GM10248 (cell line): ENCODE data around the gene RBM42.

ENCODE experiments used
- CTCF ChIA-PET: fragments of 300-600 bp; sonication (Branson Sonifier 250); formaldehyde crosslinking; extraction: SDS; loops from one replicate; lab custom pipeline; 2021; ENCODE audit warnings: antibody characterized with exemption; lab: Yijun Ruan, JAX
- POLR2A ChIA-PET: fragments of 350-650 bp; sonication (Branson Sonifier 250); formaldehyde crosslinking; extraction: SDS; loops from one replicate; lab custom pipeline; 2020; ENCODE audit warnings: antibody characterized with exemption; lab: Yijun Ruan, JAX
- DNase-seq: peaks from one replicate; pipeline ENCODE4 v3.0.0; 2012; ENCODE audit errors: extremely low spot score
- CTCF ChIP-seq: IDR thresholded peaks from 2 replicates; pipeline ENCODE4 v1.5.1; 2012; ENCODE audit warnings: mild to moderate bottlenecking, low read depth; ENCODE audit errors: extremely low read depth, missing control alignments, control extremely low read depth

RBM42 gene

GRCh38 chr19:35619290-35619923 lies 9.4 kb upstream of the RBM42 start:
- no peak for DNase-seq
- TF ChIP-seq CTCF, result no peak
- POLR2A ChIA-PET, result no interaction called here
- CTCF ChIA-PET, result interaction anchor here (1.2 kb wide), 1 partner anchor 11 kb away, joined by 3 read pairs; no protein-coding TSS in a partner anchor

DNA sequence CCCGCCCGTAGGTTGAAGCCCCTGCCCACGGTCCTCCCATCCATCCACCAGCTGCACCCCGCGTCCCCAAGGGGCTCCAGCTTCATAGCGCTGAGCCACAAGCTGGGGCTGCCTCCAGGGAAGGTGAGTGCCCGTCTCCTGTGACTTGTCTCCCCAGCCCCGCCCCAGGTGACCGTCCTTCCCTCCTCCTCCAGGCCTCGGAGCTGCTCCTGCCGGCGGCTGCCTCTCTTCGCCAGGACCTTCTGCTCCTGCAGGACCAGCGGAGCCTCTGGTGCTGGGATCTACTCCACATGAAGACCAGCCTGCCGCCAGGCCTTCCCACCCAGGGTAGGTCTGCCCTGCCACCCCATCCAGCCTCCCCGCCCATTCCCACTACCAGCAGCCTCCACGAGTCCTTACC lies 8.8 kb upstream of the RBM42 start:
- no peak for TF ChIP-seq CTCF
- ChIA-PET POLR2A (no interaction called here), CTCF (interaction anchor here (1.2 kb wide), 1 partner anchor 12 kb away, joined by 3 read pairs; no protein-coding TSS in a partner anchor)
- no peak for DNase-seq

DNA sequence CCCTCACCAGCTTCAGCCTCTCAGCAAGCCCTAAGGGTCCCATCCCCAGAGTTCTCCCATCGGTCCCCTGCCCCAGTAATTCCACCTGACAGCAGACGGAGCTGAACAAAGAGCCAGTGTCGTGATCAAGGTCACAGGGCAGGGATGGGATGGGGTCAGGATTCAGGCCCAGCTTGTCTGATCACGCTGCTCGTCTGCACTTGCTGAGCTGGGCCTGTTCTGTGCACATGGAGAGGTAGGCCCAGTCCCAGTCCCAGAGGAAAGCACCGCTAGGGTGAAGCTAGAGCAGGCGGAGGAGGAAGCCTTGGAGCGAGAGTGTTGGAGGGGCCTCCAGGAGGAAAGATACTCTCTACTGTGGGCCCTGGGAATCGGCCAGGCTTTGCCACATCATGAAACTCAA lies 7.1 kb upstream of the RBM42 start:
- CTCF ChIA-PET, result interaction anchor here (0.9 to 3.1 kb wide), 3 partner anchors 9 to 73 kb away, joined by 3 to 9 read pairs (median 6); partner anchors contain the start of gene HAUS5
- no peak for DNase-seq
- POLR2A ChIA-PET, result no interaction called here
- no peak for TF ChIP-seq CTCF

DNA sequence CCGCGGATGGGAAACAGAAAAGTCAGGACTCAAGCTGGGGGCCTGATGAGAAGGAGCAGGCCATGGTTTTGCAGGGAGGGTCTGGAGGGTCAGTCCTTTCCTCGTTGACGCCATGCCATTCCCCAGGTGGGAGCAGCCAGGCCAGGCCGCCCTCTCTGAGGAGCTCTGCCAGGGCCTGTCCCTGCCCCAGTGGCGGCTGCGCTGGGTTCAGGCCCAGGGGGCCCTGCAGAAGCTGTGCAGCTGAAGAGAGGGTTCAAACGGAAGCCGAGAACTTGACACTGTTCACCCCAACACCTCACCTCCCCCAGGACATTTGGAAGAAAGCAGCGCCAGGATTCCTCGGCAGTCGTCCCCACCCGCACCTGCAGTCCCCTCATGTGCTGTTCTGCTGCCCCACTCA lies 6.1 kb upstream of the RBM42 start:
- no peak for TF ChIP-seq CTCF
- DNase-seq, result no peak
- CTCF ChIA-PET, result interaction anchor here (2.1 to 3.1 kb wide), 2 partner anchors 10 to 74 kb away, joined by 6 to 9 read pairs; partner anchors contain the start of gene HAUS5
- POLR2A ChIA-PET, result no interaction called here

DNA sequence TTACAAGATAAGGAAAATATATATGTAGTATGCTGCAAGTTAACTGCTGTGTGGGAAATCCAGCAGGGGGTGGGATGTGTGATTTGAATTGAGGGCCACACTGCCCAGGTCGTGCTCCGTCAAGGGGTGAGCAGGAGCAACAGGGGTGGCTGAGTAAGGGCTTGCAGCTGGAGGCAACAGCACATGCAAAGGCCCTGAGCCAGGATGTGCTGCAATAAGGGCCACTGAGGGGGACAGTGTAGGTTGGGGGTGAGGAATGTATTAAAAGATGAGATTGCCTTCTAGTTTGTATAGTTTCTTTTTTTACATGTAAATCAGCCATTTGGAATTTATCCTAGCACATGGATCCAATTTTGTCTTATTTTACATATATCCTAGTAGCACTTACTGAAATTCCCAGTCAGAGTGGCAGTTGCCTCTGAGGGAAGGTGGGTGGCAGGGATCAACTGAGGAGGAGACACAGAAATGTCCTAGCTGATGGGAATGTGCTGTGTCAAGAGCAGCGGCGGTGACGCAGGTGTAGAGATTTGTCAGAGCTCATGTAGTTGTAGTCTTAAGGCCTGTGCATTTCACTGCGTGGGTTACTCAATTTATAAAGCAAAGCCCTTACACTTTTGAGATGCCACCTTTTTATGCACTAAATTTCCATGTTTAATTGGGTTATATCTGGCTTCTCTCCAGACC lies 5.4 kb upstream of the RBM42 start:
- no peak for TF ChIP-seq CTCF
- ChIA-PET POLR2A (interaction anchor here (0.7 kb wide), 1 partner anchor 15 kb away, joined by 6 read pairs; no protein-coding TSS in a partner anchor), CTCF (interaction anchor here (1.1 to 3.1 kb wide), 4 partner anchors 8 to 75 kb away, joined by 3 to 9 read pairs (median 5); partner anchors contain the start of gene HAUS5)
- DNase-seq, result no peak

DNA sequence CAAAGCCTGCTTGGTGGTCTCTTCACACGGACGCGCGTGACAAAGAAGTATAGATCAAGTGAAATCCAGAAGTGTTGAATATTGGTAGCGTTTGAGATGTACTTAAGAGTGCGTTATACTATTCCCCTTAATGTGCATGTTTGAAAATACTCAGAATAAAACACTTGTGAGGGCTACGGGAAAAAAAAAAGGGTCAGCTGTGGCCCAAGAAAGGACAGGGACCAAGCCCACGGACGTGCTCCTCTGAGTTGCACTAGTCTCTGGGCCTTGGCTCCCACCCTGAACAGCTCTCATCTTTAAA lies 622 bp upstream of the RBM42 start:
- no peak for DNase-seq
- no peak for TF ChIP-seq CTCF
- ChIA-PET CTCF (no interaction called here), POLR2A (no interaction called here)
